Peyer's patch (tissue), 4 donors: ENCODE measurements around the gene ARRB1.

Source experiments
- CTCF ChIP-seq, 6 experiments: fragments of 450-650 bp in 4 of 6; fragments of 200-600 bp in 2 of 6; sonication (generic) in 1 of 6; IDR thresholded peaks; one replicate each; pipeline ENCODE4 v1.5.1; 2017 to 2019; ENCODE audit warnings: antibody characterized with exemption in 6 of 6, mild to moderate bottlenecking in 3 of 6, moderate library complexity in 1 of 6
- POLR2A ChIP-seq, 2 donors: fragments of 450-650 bp; IDR thresholded peaks; one replicate each; pipeline ENCODE4 v1.5.1; 2017; ENCODE audit warnings: antibody characterized with exemption in 2 of 2, mild to moderate bottlenecking in 2 of 2, moderate library complexity in 2 of 2

GRCh38 chr11:75312346-75312745, 39.1 kb downstream of the ARRB1 start:
- TF ChIP-seq CTCF (IDR thresholded peaks at IDR 0.05), result no peak
- no peak for TF ChIP-seq POLR2A (IDR thresholded peaks at IDR 0.05)
